GM04503 (cell line): ENCODE data around the gene ZNF319.
A peak's percentile ranks its signal among the peaks of the same experiment; 100 is the strongest.
"Not testable (repeated sequence)": the region's sequence is repeated elsewhere in the genome, so short reads cannot be mapped to it uniquely, and the experiment has no call there.

Experiments used
- DNase-seq: peaks from one replicate; pipeline ENCODE4 v3.0.0-alpha.2; 2012; ENCODE audit warnings: low read depth

Gene ZNF319

GRCh38 chr16:58021661-58022551 is 21.4 kb upstream of the ZNF319 start:
- DNase-seq: no peak

GRCh38 chr16:58020628-58021521 is 20.4 kb upstream of the ZNF319 start:
- DNase-seq: no peak

DNA sequence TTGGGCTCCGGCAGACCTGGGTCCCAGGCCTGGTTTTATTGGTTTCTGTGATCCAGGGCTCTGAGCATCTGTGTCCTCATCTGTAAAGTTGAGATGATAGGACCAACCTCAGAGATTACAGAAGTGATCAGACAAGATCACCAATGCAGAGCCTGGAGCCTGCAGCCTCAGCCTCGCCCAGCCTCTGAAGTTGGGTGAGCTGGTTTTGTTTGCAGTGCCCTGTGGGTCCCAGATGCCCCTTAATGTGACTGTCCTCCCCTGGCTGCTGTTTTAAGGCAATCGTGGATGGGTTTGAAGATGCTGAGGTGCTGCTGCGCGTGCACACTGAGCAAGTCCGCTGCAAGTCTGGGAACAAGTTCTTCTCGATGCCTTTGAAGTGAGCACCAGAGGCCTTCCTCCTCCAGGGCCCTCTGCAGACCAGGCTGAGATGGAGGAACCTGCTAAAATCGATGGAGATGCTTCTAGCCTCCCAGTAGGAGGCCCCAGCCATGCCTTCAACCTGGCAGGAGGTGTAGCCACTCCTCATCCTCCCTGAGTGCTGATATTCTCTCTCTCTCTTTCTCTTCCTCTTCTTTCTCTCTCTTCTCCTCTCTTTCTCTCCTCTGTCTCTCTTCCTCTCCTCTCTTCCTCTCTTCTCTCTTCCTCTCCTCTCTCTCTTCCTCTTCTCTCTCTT is 19.5 kb upstream of the ZNF319 start:
- no peak for DNase-seq

DNA sequence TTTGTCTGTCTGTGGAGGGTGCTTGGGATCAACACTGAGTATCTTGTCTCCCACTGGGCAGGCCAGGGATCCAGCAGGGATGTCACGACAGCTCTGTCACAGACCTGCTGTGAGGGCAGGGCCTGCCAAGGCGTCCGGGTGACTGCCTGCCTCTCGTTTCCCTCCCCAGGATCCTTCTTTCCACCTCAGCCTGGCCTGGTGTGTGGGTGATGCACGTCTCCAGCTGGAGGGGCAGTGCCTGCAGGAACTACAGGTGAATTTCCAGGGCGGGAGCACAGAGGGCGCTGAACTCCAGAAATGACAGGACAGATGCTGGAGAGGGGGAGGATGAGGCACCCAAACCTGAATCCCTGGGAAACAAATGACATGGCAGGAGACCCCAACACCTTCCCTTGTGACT is 18.3 kb upstream of the ZNF319 start:
- no peak for DNase-seq

GRCh38 chr16:58016840-58017446 is 16.5 kb upstream of the ZNF319 start:
- DNase-seq: no peak

GRCh38 chr16:58013201-58013956 is 12.9 kb upstream of the ZNF319 start:
- no peak for DNase-seq

DNA sequence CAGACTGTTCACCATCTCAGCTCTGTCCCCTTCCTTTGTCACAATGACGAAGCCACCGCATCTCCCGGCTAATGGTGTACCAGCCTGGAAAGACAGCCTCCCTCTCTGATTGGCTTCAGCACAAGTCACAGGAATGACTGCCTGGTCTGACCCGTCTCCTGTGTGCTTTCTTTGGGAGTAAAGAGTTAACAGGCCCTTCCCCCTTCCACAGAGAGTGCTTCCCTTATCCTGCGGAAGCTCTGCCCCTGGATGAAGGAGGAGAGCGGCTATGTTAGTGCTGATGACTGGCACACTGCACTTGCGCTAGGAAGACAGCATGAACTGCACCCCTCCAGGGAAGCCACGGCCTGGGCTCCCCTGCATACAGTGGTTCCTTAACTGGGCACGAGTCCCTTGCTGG is 12.0 kb upstream of the ZNF319 start:
- no peak for DNase-seq

GRCh38 chr16:58011652-58012051 is 11.2 kb upstream of the ZNF319 start:
- DNase-seq: peak; percentile 62

GRCh38 chr16:58010886-58011285 is 10.4 kb upstream of the ZNF319 start:
- no peak for DNase-seq

- no peak for DNase-seq
These were observed 9.5 kb upstream of the ZNF319 start for GRCh38 chr16:58009856-58010416.

GRCh38 chr16:58004736-58005135 is 4.3 kb upstream of the ZNF319 start:
- DNase-seq: not testable (repeated sequence)

DNA sequence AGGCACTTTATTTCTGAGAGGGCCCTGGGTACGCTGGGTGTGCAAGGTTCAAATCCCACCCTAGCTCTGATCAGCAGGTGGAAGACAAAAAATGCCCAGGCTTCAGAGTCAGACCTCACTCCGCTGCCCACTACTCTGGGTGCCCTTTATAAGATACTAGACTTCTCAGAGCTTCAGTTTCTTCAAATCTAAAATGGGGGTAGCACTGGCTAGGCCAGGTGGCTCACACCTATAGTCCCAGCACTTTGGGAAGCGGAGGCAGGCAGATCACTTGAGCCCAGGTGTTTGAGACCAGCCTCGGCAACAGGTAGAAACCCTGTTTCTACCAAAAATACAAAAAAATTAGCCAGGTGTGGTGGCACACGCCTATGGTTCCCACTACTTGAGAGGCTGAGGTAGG is 2.5 kb upstream of the ZNF319 start:
- DNase-seq: no peak

DNA sequence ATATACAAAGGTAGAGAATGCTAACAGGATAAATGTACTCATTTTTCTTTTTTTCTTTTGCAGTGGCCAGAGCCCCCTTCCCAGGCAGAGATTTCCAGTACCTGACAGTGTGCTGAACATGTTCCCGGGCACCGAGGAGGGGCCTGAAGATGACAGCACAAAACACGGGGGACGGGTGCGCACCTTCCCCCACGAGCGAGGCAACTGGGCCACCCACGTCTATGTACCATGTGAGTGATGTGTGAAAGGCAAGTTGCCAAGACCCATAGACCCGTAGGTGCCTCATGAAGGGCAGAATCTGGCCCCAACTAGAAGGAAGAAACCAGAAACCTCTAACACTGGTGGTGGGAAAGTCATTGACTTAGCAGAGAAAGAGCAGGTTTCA is 1.9 kb upstream of the ZNF319 start:
- DNase-seq: no peak

DNA sequence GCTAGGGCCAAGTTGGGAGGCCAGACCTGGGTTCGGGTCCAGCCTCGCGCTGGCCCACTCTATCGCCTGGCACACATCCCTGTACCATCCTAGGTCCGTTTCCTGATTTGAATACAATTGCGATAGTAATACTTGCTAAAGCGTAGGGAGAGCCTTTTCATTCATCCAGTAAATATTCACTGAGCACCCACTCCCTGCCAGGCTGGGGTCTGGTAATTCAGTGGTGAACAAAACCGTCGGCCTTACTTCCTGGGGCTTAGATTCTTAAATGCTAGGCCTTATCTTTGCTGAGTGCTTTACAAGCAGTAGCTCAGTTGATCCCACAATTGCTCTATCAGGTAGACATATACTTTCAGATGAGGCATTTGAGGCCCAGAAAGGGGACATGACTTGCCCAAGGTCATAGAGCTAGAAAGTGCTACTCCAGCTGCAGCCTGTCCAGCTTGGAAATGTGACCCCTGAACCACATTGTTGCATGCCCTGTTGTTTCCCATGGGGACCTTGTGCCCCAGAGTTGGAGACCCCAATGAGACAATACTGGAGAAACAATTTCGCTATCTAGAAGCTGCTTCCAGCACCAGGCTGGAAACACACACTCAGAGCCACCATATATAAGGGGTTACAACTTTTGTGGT is 1.4 kb upstream of the ZNF319 start:
- no peak for DNase-seq

DNA sequence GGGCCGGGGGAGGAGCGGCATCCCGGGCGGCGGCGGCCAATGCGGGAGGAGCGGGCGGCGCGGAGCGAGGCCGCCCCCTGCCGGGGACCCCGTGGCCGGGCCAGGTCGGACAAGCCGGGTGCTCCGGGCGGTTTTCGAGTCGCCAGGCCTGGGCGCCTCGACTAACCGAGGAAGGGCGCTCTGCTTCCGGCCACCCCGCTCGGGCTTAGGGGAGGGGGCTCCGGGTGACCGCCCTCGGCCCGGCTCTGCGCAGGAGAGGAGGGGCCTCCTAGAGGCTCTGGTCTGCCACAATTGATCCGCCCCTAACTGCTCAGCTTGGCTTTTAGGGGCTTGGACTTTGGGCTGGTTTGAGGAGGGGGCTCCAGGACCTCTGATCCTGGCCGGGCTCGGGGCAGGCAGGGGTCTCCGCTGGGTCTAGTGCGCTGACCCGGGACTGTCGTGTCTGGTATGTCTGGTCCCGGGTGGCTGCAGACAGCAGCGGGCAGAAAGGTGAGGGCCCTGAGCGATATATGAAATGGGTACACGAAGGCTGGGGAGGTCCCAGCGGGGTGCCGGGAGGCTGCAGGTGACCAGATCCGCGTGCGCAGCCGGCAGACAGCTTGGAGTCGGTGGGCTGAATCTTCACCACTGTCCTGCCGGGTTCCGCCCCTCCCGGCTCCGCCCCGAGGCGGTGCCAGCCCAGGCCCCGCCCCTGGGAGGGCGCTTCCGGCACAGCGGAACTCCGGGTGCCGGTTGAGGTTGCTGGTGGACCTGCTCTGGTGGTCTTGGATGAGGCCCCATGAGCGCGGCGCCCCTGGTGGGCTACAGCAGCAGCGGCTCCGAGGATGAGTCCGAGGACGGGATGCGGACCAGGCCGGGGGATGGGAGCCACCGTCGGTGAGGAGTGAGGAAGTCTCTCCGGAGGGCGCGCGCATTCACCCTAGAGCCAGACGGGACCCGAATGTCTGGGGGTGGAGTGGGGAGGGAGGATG is 519 bp upstream of the ZNF319 start, which contains the start of gene USB1:
Gene USB1, plus strand, starts transcription at position 702 of the 971 bp plus-strand sequence. Its CDS starts 77 bp downstream, at position 779.
- no peak for DNase-seq

- DNase-seq: no peak
These were observed 1.0 kb downstream of the ZNF319 start for GRCh38 chr16:57999366-57999970.

DNA sequence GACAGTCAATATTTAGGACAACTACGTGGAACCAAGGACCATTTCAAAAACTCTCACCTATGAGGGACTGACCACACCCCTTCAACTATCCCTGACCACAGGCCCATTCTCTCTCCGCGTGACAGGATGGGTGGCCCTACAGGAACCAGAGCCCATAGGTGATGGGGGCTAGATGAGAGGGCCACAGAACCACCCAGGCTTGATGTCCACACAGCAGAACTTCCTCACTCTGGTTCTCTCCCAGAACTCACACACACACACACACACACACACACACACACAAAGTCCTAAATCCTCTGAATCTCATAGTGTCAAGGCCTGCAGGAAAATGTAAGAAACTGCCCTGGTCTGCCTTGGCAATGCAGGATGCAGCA is 1.5 kb downstream of the ZNF319 start:
- no peak for DNase-seq

- DNase-seq: no peak
These were observed 2.0 kb downstream of the ZNF319 start for GRCh38 chr16:57998486-57998885.
